Endothelial cell of umbilical vein (primary cell): Measurements from ENCODE around the gene CDS2. TPM values are rescaled to one million over a fixed set of nuclear protein-coding genes. Genes with fewer than 3 reads are reported as not detected.

Source experiments
- BruUV-seq: library from RNA; stranded (reverse); fragments of 400-500 nt; replicated peaks from 2 replicates; lab custom pipeline; 2021; lab: Mats Ljungman, UMichigan
- CTCF ChIA-PET: fragments of 300-600, 350-600 bp; sonication (Branson Sonifier 250); formaldehyde crosslinking; loops from one replicate; lab custom pipeline; 2021; ENCODE audit warnings: antibody characterized with exemption, inconsistent platforms; lab: Charles Lee
- POLR2A ChIA-PET: fragments of 300-600, 350-600 bp; sonication (Branson Sonifier 250); formaldehyde crosslinking; loops from one replicate; lab custom pipeline; 2021; ENCODE audit warnings: antibody characterized with exemption, inconsistent platforms; lab: Charles Lee
- DNase-seq: peaks from one replicate; pipeline ENCODE4 v3.0.0-alpha.2; 2011; ENCODE audit warnings: low read depth, low spot score
- FAIRE-seq: peaks from 2 replicates; lab custom pipeline; 2011; peaks lifted over from hg19 to GRCh38; lab: Jason Lieb, UNC
- H2AFZ ChIP-seq: 2 replicates; pipeline ENCODE4 v1.6.0; 2012; ENCODE audit warnings: low read depth, low read length, control low read depth, inconsistent platforms
- H3K27ac ChIP-seq: 2 replicates; pipeline ENCODE4 v1.5.1; 2011; ENCODE audit warnings: low read depth, mild to moderate bottlenecking, control low read depth, low read length, moderate library complexity; ENCODE audit not compliant: insufficient read depth
- H3K27me3 ChIP-seq, 2 experiments: 2 replicates each; pipeline versions ENCODE4 v1.6.0 to v1.6.1; 2011; ENCODE audit warnings: low read length in 2 of 2, mixed read lengths in 1 of 2; ENCODE audit not compliant: control insufficient read depth in 2 of 2, insufficient read depth in 2 of 2
- H3K36me3 ChIP-seq, 2 experiments: 2 replicates in 1 of 2; 3 replicates in 1 of 2; pipeline ENCODE4 v1.5.1; 2011; ENCODE audit warnings: low read length in 2 of 2, mild to moderate bottlenecking in 1 of 2, moderate library complexity in 1 of 2; ENCODE audit not compliant: control insufficient read depth in 2 of 2, insufficient read depth in 2 of 2; ENCODE audit errors: extremely low read depth in 1 of 2
- H3K4me1 ChIP-seq: 3 replicates; pipeline ENCODE4 v1.5.1; 2011; ENCODE audit warnings: mild to moderate bottlenecking, low read length; ENCODE audit not compliant: control insufficient read depth, insufficient read depth; ENCODE audit errors: extremely low read depth
- H3K4me2 ChIP-seq: 2 replicates; pipeline ENCODE4 v1.6.1; 2011; ENCODE audit warnings: low read length, control low read depth, mixed read lengths; ENCODE audit not compliant: insufficient read depth
- H3K4me3 ChIP-seq, 3 experiments: fragments of 200-600 bp in 1 of 3; sonication (generic), shearing (Covaris generic) in 1 of 3; replicated peaks in 1 of 3; 2 replicates each; pipeline ENCODE4 v1.5.1; 2011 to 2016; ENCODE audit warnings: control low read depth in 3 of 3, low read length in 3 of 3, mild to moderate bottlenecking in 2 of 3, inconsistent platforms in 1 of 3, low read depth in 1 of 3, moderate library complexity in 1 of 3; ENCODE audit not compliant: insufficient read depth in 1 of 3
- H3K79me2 ChIP-seq: 2 replicates; pipeline ENCODE4 v1.6.0; 2012; ENCODE audit warnings: low read length, inconsistent platforms; ENCODE audit not compliant: control insufficient read depth, insufficient read depth
- H3K9ac ChIP-seq: replicated peaks from 2 replicates; pipeline ENCODE3; 2011; ENCODE audit warnings: low read length, control low read depth; ENCODE audit not compliant: insufficient read depth; ENCODE audit errors: extremely low read depth
- H3K9me1 ChIP-seq: replicated peaks from 3 replicates; pipeline ENCODE4 v1.6.0; 2011; ENCODE audit warnings: mild to moderate bottlenecking, low read length; ENCODE audit not compliant: control insufficient read depth, insufficient read depth; ENCODE audit errors: extremely low read depth
- H3K9me3 ChIP-seq: replicated peaks from 2 replicates; pipeline ENCODE4 v1.5.1; 2012; ENCODE audit warnings: low read length, inconsistent platforms; ENCODE audit not compliant: control insufficient read depth, insufficient read depth
- H4K20me1 ChIP-seq: replicated peaks from 2 replicates; pipeline ENCODE3; 2011; ENCODE audit warnings: mild to moderate bottlenecking, low read length; ENCODE audit not compliant: control insufficient read depth, insufficient read depth; ENCODE audit errors: extremely low read depth
- EZH2 ChIP-seq: IDR thresholded peaks from 2 replicates; pipeline ENCODE4 v1.6.1; 2012; ENCODE audit warnings: borderline replicate concordance, low read depth, mild to moderate bottlenecking, moderate library complexity, low read length, inconsistent platforms; ENCODE audit not compliant: severe bottlenecking
- FOS ChIP-seq: IDR thresholded peaks from 2 replicates; pipeline ENCODE4 v1.6.1; 2011; ENCODE audit warnings: mild to moderate bottlenecking, low read length, moderate library complexity, borderline replicate concordance; ENCODE audit not compliant: insufficient read depth
- GATA2 ChIP-seq: IDR thresholded peaks from 2 replicates; pipeline ENCODE4 v1.7.0; 2011; ENCODE audit warnings: low read depth, mild to moderate bottlenecking, moderate library complexity, mixed read lengths, low read length; ENCODE audit not compliant: insufficient read length, insufficient read depth
- JUN ChIP-seq: IDR thresholded peaks from 2 replicates; pipeline ENCODE4 v1.6.1; 2011; ENCODE audit warnings: borderline replicate concordance, low read depth; ENCODE audit not compliant: insufficient read length, insufficient read depth
- MYC ChIP-seq: IDR thresholded peaks from one replicate; pipeline ENCODE4 v1.6.1; 2011; ENCODE audit warnings: mild to moderate bottlenecking, low read depth, low read length
- POLR2A ChIP-seq: IDR thresholded peaks from 2 replicates; pipeline ENCODE4 v1.6.1; 2012; ENCODE audit warnings: low read depth, mild to moderate bottlenecking, control low read depth, low read length
- POLR2AphosphoS5 ChIP-seq: IDR thresholded peaks from 2 replicates; pipeline ENCODE4 v1.6.1; 2012; ENCODE audit warnings: low read depth, mild to moderate bottlenecking, control low read depth, low read length, moderate library complexity; ENCODE audit not compliant: insufficient read depth
- dilution Hi-C: fragments of 300-500 bp; cut with MboI; formaldehyde crosslinking; loops from one replicate; pipeline ENCODE4 v1.15.0; 2019; ENCODE audit warnings: low sequenced_read_pairs; ENCODE audit not compliant: extremely low pct_ligation_motif_present
- intact Hi-C: fragments of 100-400 bp; cut with micrococcal nuclease; formaldehyde crosslinking; loops from one replicate; pipeline ENCODE4 v1.10.0; 2022
- polyA plus RNA-seq, 4 experiments: library from polyadenylated mRNA; depleted of rRNA in 3 of 4; stranded (reverse) in 3 of 4; unstranded in 1 of 4; fragments of >200 nt; gene quantifications; 2 replicates each; pipeline versions ENCODE4 v1.2.1 to v1.2.3, GENCODE V29; 2011 to 2012; ENCODE audit warnings: missing spikeins in 1 of 4
- total RNA-seq: library from RNA; stranded (reverse); gene quantifications from 2 replicates; pipeline ENCODE4 v1.2.3, GENCODE V29; 2021
- TF ChIP-seq, protein P1 (sequence below), 2 donors: IDR thresholded peaks; 1 replicate in 1 of 2; 2 replicates in 1 of 2; pipeline ENCODE4 v1.5.1; 2011; ENCODE audit warnings: low read length in 2 of 2, mild to moderate bottlenecking in 2 of 2, moderate library complexity in 2 of 2, control low read depth in 1 of 2, inconsistent platforms in 1 of 2, low read depth in 1 of 2; ENCODE audit not compliant: insufficient read depth in 1 of 2; ENCODE audit errors: extremely low read depth in 1 of 2
- TF ChIP-seq, protein P2 (sequence below): IDR thresholded peaks from 2 replicates; pipeline ENCODE4 v1.6.1; 2011; ENCODE audit not compliant: insufficient read depth, insufficient read length

Gene CDS2
- total and polyA plus RNA-seq, 2 donors (not counting 3 experiments of a cell fraction or from before 2014, with no cell fraction given): 47.0 to 49.0 TPM

DNA sequence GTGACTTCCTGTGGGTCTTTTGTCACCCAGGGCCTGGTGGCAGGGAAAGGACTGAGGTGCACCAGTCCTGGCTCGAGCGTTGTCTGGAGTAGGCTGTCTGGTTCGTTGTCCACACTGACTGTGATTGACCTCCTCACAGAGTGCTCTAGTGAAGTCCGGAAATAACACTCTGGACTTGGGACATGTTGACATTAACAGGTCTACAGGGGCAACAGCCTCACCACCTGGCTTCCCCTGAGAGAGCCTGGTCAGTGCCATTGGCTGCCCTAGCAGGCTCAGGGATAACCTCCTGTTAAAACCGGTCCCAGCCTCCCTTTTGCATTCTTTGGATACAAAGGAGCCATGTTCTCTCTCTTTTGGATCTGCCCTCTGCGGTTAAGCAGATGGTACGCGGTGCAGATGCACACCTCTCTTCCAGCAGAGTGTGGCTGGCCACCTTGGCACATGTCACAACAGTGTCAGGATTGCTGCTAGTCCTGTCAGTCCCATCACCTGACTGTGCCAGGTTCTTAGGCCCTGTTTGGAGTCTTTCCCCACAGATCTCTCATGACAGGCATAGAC, 46.2 kb downstream of the CDS2 start:
- intact Hi-C loops (no loop called here), dilution Hi-C loops (no loop called here)
- Histone ChIP-seq H3K9ac (no peak overlapping the region), H3K4me1 (peaks cover 19% of the 10 kb centered on the region), H2AFZ (no peak overlapping the region), H3K4me3 (no peak overlapping the region), H3K9me3 (no peaks in the 10 kb centered on the region), H3K27me3 (no peaks in the 10 kb centered on the region), H3K27ac (no peak overlapping the region), H3K9me1 (no peaks in the 10 kb centered on the region), H3K36me3 (peaks cover 3 to 7% of the 10 kb centered on the region in 2 experiments), H4K20me1 (no peaks in the 10 kb centered on the region), H3K79me2 (peaks cover 5% of the 10 kb centered on the region), H3K4me2 (no peak overlapping the region)
- DNase-seq (no peak), FAIRE-seq (no peak)
- POLR2A ChIA-PET: no interaction called here
- TF ChIP-seq, protein P1, sequence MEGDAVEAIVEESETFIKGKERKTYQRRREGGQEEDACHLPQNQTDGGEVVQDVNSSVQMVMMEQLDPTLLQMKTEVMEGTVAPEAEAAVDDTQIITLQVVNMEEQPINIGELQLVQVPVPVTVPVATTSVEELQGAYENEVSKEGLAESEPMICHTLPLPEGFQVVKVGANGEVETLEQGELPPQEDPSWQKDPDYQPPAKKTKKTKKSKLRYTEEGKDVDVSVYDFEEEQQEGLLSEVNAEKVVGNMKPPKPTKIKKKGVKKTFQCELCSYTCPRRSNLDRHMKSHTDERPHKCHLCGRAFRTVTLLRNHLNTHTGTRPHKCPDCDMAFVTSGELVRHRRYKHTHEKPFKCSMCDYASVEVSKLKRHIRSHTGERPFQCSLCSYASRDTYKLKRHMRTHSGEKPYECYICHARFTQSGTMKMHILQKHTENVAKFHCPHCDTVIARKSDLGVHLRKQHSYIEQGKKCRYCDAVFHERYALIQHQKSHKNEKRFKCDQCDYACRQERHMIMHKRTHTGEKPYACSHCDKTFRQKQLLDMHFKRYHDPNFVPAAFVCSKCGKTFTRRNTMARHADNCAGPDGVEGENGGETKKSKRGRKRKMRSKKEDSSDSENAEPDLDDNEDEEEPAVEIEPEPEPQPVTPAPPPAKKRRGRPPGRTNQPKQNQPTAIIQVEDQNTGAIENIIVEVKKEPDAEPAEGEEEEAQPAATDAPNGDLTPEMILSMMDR (IDR thresholded peaks at IDR 0.05; ENCODE audit: extremely low read depth in 1 of 2, insufficient read depth in 1 of 2, low read depth in 1 of 2, low read length in 2 of 2): no peak
- TF ChIP-seq POLR2AphosphoS5 (no peak), EZH2 (no peak), POLR2A (no peak), MYC (no peak), JUN (no peak), FOS (no peak), GATA2 (no peak)
- TF ChIP-seq, protein P2, sequence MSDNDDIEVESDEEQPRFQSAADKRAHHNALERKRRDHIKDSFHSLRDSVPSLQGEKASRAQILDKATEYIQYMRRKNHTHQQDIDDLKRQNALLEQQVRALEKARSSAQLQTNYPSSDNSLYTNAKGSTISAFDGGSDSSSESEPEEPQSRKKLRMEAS: no peak
- CTCF ChIA-PET: no interaction called here
- no TSS peak for BruUV-seq
